ENCODE data around the gene MMAB.

Gene MMAB

GRCh38 chr12:109597414-109597794, 24.1 kb upstream of the MMAB start:
- no peaks in the 10 kb centered on the region for H3K9me3 Mint-ChIP-seq
- peaks cover 58% of the 10 kb centered on the region for H3K36me3 Mint-ChIP-seq (ENCODE audit: low read depth)
- H3K27me3 Mint-ChIP-seq: peaks cover 6% of the 10 kb centered on the region
- no peak overlapping the region for H3K4me3 Mint-ChIP-seq
- intact Hi-C loops (cut with micrococcal nuclease): loop anchor here (1.0 to 5.0 kb wide), 3 partner anchors 80 to 178 kb away; no protein-coding TSS in a partner anchor
- H3K27ac Mint-ChIP-seq: no peak overlapping the region
- H3K4me1 Mint-ChIP-seq (ENCODE audit: low read depth): peaks cover 34% of the 10 kb centered on the region

GRCh38 chr12:109596418-109597244, 23.3 kb upstream of the MMAB start:
- H3K9me3 Mint-ChIP-seq: no peaks in the 10 kb centered on the region
- H3K27me3 Mint-ChIP-seq: peaks cover 5% of the 10 kb centered on the region
- H3K4me3 Mint-ChIP-seq: no peak overlapping the region
- H3K27ac Mint-ChIP-seq: no peak overlapping the region
- peaks cover 34% of the 10 kb centered on the region for H3K4me1 Mint-ChIP-seq (ENCODE audit: low read depth)
- peaks cover 66% of the 10 kb centered on the region for H3K36me3 Mint-ChIP-seq (ENCODE audit: low read depth)
- intact Hi-C loops (cut with micrococcal nuclease): loop anchor here (1.0 to 5.0 kb wide), 3 partner anchors 79 to 179 kb away; no protein-coding TSS in a partner anchor

GRCh38 chr12:109595321-109595902, 22.1 kb upstream of the MMAB start:
- Mint-ChIP-seq H3K27me3 (peaks cover 2% of the 10 kb centered on the region), H3K36me3 (ENCODE audit: low read depth) (peaks cover 78% of the 10 kb centered on the region), H3K4me3 (no peak overlapping the region), H3K4me1 (ENCODE audit: low read depth) (peaks cover 34% of the 10 kb centered on the region), H3K27ac (no peak overlapping the region), H3K9me3 (no peaks in the 10 kb centered on the region)
- intact Hi-C loops (cut with micrococcal nuclease): loop anchor here (5.0 kb wide), 1 partner anchor 78 kb away; no protein-coding TSS in a partner anchor

DNA sequence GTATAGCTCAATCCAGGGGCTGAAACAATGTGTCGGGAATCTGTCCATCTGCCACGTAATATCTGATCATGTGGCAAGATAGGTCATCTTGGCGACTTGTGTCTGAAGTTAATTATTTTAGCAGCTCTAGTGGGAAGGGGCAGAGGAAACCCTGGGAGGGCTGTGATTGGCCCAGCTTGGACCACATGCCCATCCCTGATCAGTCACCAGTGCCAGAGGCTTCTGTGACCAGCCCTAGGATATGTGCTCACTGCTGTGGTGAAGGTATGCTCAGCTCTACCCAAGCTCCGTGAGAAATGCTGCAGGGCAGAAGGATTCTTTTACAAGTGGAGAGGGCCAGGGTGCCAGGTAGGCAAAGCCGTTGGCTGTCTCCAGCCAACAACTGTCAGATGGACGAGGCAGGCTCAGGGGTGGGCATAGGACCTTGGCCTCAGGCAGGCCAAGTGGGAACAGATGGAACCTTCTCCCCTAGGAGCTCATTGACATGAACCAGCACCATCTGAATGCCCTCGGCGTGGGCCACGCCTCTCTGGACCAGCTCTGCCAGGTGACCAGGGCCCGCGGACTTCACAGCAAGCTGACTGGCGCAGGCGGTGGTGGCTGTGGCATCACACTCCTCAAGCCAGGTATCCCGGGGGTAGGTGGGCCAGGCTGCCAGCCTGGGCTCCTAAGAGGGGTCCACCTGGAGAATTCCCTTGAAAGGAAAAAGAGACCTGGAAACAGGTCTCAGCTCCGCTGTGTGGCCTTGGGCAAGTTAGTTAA, 21.4 kb upstream of the MMAB start:
- no peak overlapping the region for H3K4me3 Mint-ChIP-seq
- H3K27ac Mint-ChIP-seq: no peak overlapping the region
- peaks cover 2% of the 10 kb centered on the region for H3K27me3 Mint-ChIP-seq
- peaks cover 85% of the 10 kb centered on the region for H3K36me3 Mint-ChIP-seq (ENCODE audit: low read depth)
- peaks cover 34% of the 10 kb centered on the region for H3K4me1 Mint-ChIP-seq (ENCODE audit: low read depth)
- intact Hi-C loops (cut with micrococcal nuclease): loop anchor here (5.0 kb wide), 1 partner anchor 77 kb away; no protein-coding TSS in a partner anchor
- no peaks in the 10 kb centered on the region for H3K9me3 Mint-ChIP-seq

GRCh38 chr12:109592905-109593272, 19.6 kb upstream of the MMAB start:
- H3K9me3 Mint-ChIP-seq: no peaks in the 10 kb centered on the region
- peaks cover 2% of the 10 kb centered on the region for H3K27me3 Mint-ChIP-seq
- intact Hi-C loops (cut with micrococcal nuclease): no loop called here
- H3K4me1 Mint-ChIP-seq (ENCODE audit: low read depth): peaks cover 30% of the 10 kb centered on the region
- peaks cover 93% of the 10 kb centered on the region for H3K36me3 Mint-ChIP-seq (ENCODE audit: low read depth)
- no peak overlapping the region for H3K4me3 Mint-ChIP-seq
- H3K27ac Mint-ChIP-seq: no peak overlapping the region

DNA sequence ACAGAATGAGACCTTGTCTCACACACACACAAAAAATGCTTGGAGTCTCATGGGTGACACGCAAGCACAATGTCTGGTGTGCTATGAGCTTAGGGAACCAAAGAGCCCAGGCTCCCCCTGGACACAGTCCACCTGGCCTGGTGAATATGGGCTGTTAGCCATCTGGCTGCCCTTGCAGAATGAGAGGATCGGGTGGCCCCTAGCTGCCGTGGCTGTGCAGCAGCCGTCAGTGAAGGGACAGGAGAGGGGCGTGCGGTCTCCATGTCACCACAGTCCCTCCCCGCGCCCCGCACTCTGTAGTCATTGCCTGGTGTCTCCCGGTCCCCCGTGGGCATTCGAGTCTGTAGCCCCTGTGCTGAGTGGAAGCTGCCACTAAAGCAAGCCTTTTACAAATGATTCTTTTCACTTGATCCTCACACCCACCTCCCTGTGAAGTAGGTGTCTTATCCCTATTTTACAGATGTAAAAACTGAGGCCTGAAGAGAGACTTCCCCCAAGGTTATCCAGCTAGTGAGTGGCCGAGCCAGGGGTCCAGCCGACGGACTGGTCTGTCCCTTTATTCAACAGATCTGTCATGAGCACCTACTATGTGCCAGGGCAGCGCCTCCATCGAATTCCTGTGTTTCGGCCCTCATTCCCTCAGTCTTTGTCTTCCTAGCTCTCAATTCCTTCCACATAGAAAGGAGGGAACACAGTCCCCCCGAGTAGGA, 19.0 kb upstream of the MMAB start:
- Mint-ChIP-seq H3K36me3 (ENCODE audit: low read depth) (peaks cover 94% of the 10 kb centered on the region), H3K27me3 (peaks cover 2% of the 10 kb centered on the region), H3K4me3 (no peak overlapping the region), H3K9me3 (no peaks in the 10 kb centered on the region), H3K4me1 (ENCODE audit: low read depth) (peaks cover 24% of the 10 kb centered on the region), H3K27ac (no peak overlapping the region)
- intact Hi-C loops (cut with micrococcal nuclease): no loop called here

GRCh38 chr12:109591041-109591440, 17.7 kb upstream of the MMAB start:
- Mint-ChIP-seq H3K9me3 (no peaks in the 10 kb centered on the region), H3K36me3 (ENCODE audit: low read depth) (peaks cover 94% of the 10 kb centered on the region), H3K27ac (no peak overlapping the region), H3K4me1 (ENCODE audit: low read depth) (peaks cover 20% of the 10 kb centered on the region), H3K4me3 (no peak overlapping the region), H3K27me3 (no peaks in the 10 kb centered on the region)
- intact Hi-C loops (cut with micrococcal nuclease): no loop called here

DNA sequence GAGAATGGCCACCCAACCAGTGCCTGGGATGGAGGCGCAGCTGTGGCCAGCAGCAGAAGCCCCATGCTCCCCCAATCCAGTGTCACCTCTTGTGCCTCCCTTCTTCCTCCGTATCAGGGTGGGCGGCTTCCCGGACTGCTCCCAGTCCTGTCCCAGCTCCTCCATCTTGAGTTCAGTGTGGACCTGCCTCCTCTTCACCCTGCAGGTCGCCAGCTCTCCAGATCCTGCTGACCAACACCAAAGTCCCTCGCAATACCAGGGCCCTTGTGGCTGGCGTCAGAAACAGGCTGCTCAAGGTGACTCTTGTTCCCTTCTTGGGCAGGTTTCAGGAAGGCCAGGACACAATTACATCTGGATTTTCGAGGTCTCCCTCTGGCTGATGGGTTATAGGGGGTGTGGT, 17.3 kb upstream of the MMAB start:
- Mint-ChIP-seq H3K4me3 (no peak overlapping the region), H3K27me3 (no peaks in the 10 kb centered on the region), H3K27ac (no peak overlapping the region), H3K9me3 (no peaks in the 10 kb centered on the region), H3K4me1 (ENCODE audit: low read depth) (peaks cover 16% of the 10 kb centered on the region), H3K36me3 (ENCODE audit: low read depth) (peaks cover 94% of the 10 kb centered on the region)
- intact Hi-C loops (cut with micrococcal nuclease): no loop called here

DNA sequence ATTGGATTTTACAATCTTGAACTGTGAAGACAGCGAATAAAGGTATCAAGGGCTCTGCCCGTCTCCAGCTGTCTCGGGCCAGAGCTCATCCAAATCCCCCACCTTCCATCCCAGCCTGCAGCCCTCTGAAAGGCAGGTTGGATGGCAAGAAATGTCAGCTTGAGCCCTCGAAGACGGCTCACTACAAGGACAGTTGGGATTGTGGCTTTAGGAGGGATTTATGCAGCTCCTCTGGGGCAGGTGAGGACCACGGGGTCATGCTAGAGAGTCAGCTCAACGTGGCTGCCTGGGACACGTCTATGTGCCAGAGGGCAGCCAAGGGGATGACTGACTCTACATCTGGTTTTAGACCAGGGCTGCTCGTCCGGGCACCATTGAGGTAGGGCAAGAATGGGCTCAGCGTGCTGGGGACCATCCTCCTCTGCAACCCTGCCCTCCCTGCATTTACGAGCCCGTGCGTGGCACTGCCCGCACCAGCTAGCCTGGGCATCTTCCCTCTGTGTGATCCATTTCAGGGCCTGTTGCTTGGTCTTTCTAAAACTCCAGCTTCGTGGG, 16.5 kb upstream of the MMAB start:
- no peaks in the 10 kb centered on the region for H3K9me3 Mint-ChIP-seq
- no peak overlapping the region for H3K4me3 Mint-ChIP-seq
- H3K27ac Mint-ChIP-seq: no peak overlapping the region
- peaks cover 10% of the 10 kb centered on the region for H3K4me1 Mint-ChIP-seq (ENCODE audit: low read depth)
- no peaks in the 10 kb centered on the region for H3K27me3 Mint-ChIP-seq
- H3K36me3 Mint-ChIP-seq (ENCODE audit: low read depth): peaks cover 97% of the 10 kb centered on the region
- intact Hi-C loops (cut with micrococcal nuclease): no loop called here

- intact Hi-C loops (cut with micrococcal nuclease): no loop called here
- Mint-ChIP-seq H3K4me3 (no peak overlapping the region), H3K9me3 (no peaks in the 10 kb centered on the region), H3K27ac (no peak overlapping the region), H3K27me3 (no peaks in the 10 kb centered on the region), H3K4me1 (ENCODE audit: low read depth) (peaks cover 4% of the 10 kb centered on the region), H3K36me3 (ENCODE audit: low read depth) (peaks cover 97% of the 10 kb centered on the region)
Observed at GRCh38 chr12:109589240-109589590, 15.9 kb upstream of the MMAB start.

GRCh38 chr12:109588461-109589239, 15.3 kb upstream of the MMAB start:
- no peaks in the 10 kb centered on the region for H3K27me3 Mint-ChIP-seq

GRCh38 chr12:109587921-109588320, 14.6 kb upstream of the MMAB start:
- Mint-ChIP-seq H3K36me3 (ENCODE audit: low read depth) (peaks cover 92% of the 10 kb centered on the region), H3K4me1 (ENCODE audit: low read depth) (no peaks in the 10 kb centered on the region), H3K4me3 (no peak overlapping the region), H3K27ac (no peak overlapping the region), H3K27me3 (no peaks in the 10 kb centered on the region), H3K9me3 (no peaks in the 10 kb centered on the region)
- intact Hi-C loops (cut with micrococcal nuclease): no loop called here

More at GRCh38 chr12:109588461-109589239, 15.3 kb upstream of the MMAB start:
- no peak overlapping the region for H3K4me3 Mint-ChIP-seq
- H3K4me1 Mint-ChIP-seq (ENCODE audit: low read depth): no peaks in the 10 kb centered on the region
- H3K9me3 Mint-ChIP-seq: no peaks in the 10 kb centered on the region
- peaks cover 96% of the 10 kb centered on the region for H3K36me3 Mint-ChIP-seq (ENCODE audit: low read depth)
- no peak overlapping the region for H3K27ac Mint-ChIP-seq
- intact Hi-C loops (cut with micrococcal nuclease): no loop called here

Data from dendritic cell treated with granulocyte-macrophage colony-stimulating factor and Interleukin-4, amounts not matched to agents 40 ng/mL and 50 ng/mL, for 4 days (primary cell).